HL-60 (cell line): Measurements from ENCODE around the gene IFI27L1.

Experiments used
- DNase-seq, 2 experiments: peaks; one replicate each; pipeline ENCODE4 v3.0.0-alpha.2; 2010 to 2020; ENCODE audit warnings: low read depth in 1 of 2, low spot score in 1 of 2
- H3K27ac ChIP-seq: fragments of 250-450 bp; sonication (Bioruptor Pico); replicated peaks from 2 replicates; pipeline ENCODE4 v1.5.1; 2020; ENCODE audit warnings: mild to moderate bottlenecking, moderate library complexity
- H3K27me3 ChIP-seq: fragments of 250-450 bp; sonication (Bioruptor Pico); 2 replicates; pipeline ENCODE4 v1.5.1; 2021; ENCODE audit warnings: mild to moderate bottlenecking, moderate library complexity; ENCODE audit not compliant: insufficient read depth, poor library complexity, severe bottlenecking
- H3K4me3 ChIP-seq: replicated peaks from 2 replicates; pipeline ENCODE4 v1.5.1; 2011; ENCODE audit warnings: mild to moderate bottlenecking, control low read depth, low read length; ENCODE audit not compliant: insufficient read depth
- CTCF ChIP-seq: IDR thresholded peaks from one replicate; pipeline ENCODE4 v1.5.1; 2011; ENCODE audit warnings: low read length, control low read depth, inconsistent platforms; ENCODE audit not compliant: insufficient read depth
- GABPA ChIP-seq: IDR thresholded peaks from 2 replicates; pipeline ENCODE4 v1.6.1; 2012; ENCODE audit warnings: low read depth
- POLR2AphosphoS5 ChIP-seq: IDR thresholded peaks from 2 replicates; pipeline ENCODE4 v1.6.1; 2012; ENCODE audit warnings: low read depth
- REST ChIP-seq: IDR thresholded peaks from 2 replicates; pipeline ENCODE4 v1.6.1; 2012; ENCODE audit warnings: low read depth; ENCODE audit not compliant: insufficient replicate concordance
- SPI1 ChIP-seq: IDR thresholded peaks from 2 replicates; pipeline ENCODE4 v1.6.1; 2012; ENCODE audit warnings: low read depth, mild to moderate bottlenecking, borderline replicate concordance

Gene IFI27L1

GRCh38 chr14:94058128-94058673 is 22.9 kb upstream of the IFI27L1 start:
- Histone ChIP-seq H3K27me3 (no peaks in the 10 kb centered on the region), H3K27ac (no peak overlapping the region), H3K4me3 (no peak overlapping the region)
- no peak for DNase-seq
- TF ChIP-seq SPI1: no peak

GRCh38 chr14:94058674-94059138 is 22.4 kb upstream of the IFI27L1 start:
- no peak for DNase-seq
- H3K27me3 ChIP-seq: no peaks in the 10 kb centered on the region
- no peak overlapping the region for H3K4me3 ChIP-seq
- no peak overlapping the region for H3K27ac ChIP-seq
- TF ChIP-seq REST (no peak), SPI1 (no peak)

GRCh38 chr14:94059998-94060397 is 21.1 kb upstream of the IFI27L1 start:
- DNase-seq: no peak
- H3K27ac ChIP-seq: no peak overlapping the region
- TF ChIP-seq GABPA: no peak
- no peak for TF ChIP-seq SPI1
- no peak for TF ChIP-seq REST
- no peak for TF ChIP-seq POLR2AphosphoS5
- no peak for TF ChIP-seq CTCF
- H3K27me3 ChIP-seq: no peaks in the 10 kb centered on the region
- H3K4me3 ChIP-seq: no peak overlapping the region

- H3K4me3 ChIP-seq: no peak overlapping the region
- no peak for DNase-seq
- TF ChIP-seq REST (no peak), POLR2AphosphoS5 (no peak), SPI1 (no peak), CTCF (no peak), GABPA (no peak)
- no peak overlapping the region for H3K27ac ChIP-seq
- H3K27me3 ChIP-seq: no peaks in the 10 kb centered on the region
These were observed 18.7 kb upstream of the IFI27L1 start for GRCh38 chr14:94062344-94062940.
